GM18519 (cell line): ENCODE measurements around the gene FAM120B.
A peak's percentile ranks its signal among the peaks of the same experiment; 100 is the strongest.

Experiments
- ATAC-seq: cut with Tn5 transposase; IDR thresholded peaks from one replicate; pipeline ENCODE4 v1.9.1; 2021; ENCODE audit warnings: mild to moderate bottlenecking, moderate library complexity; ENCODE audit not compliant: unreplicated experiment, low FRiP score

FAM120B gene

DNA sequence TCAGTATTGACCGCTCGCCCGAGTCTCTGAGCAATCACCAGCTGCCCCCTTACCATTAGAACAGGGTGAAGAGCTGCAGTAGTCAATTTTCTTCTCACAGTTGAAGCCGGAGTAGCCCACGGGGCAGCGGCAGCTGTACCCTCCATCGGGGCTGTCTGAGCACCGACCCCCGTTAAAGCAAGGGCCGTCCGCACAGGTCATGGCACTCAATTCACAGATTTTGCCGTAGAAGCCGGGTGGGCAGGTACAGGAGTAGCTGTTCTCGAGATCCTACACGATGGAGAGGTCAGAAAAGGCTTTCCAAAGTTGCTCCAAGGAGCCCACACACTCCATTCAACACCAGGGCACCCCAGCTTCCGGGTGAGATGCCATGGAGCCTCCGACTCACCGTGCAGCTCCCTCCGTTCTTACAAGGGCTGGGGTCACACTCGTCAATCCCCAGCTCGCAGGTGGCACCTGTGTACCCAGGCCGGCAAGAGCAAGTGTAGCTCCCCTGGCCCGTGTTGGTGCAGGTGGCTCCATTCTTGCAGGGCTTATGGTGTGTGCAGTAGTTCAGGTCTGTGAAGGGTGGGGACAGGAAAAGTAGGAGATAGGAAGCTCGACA is 21.6 kb upstream of the FAM120B start:
- ATAC-seq = no peak

DNA sequence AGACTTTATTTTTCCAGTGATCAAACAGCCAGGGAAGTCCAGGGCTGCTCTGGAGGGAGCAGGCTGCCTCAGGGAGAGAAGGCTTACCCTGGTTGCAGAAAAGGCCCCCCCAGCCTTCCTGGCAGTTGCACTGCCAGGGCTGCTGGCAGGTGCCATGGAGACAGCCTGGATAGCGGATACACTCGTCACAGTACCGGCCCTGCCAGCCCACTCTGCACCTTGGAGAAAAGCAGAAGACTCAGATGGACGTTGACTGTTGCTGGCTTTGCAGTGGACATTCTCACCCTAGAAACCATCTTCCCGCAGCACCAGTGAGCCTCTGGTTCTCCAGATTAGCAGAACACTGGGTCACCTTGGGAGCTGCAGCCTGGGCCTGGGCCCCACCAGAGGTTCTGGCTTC is 21.1 kb upstream of the FAM120B start:
- no peak for ATAC-seq

DNA sequence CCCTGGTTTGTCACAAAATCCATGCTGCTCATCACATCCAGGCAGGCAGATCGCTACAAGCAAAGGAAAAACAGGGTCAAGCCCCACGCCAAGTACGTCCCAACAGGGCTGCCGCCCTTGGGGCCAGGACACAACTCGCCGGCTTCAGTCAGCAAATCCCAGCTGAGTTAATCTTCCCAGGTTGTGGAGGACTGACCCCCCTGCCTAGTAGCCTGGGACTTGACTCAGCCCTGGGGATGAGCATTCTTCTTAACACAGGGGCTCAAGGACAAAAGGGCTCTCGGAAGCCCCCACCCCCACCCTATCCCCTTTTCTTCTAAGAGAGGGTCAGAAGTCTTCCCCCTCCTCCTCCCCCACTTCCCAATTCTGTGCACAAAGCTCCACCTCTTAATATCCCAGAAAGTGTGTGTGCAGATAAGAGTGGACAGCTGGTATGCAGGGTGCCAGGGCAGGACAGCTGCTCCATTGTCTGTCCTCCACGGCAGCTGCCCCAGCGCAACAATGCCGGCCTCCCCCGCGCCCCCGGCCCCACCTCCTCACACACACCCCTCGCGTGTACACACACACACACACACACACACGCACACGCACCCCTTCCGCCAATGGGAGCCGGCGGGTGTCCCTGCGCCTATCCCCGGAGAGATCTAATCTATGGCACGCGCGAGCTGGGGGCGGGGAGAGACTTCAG is 20.2 kb upstream of the FAM120B start:
- no peak for ATAC-seq

GRCh38 chr6:170286934-170287265 is 19.7 kb upstream of the FAM120B start:
- no peak for ATAC-seq

GRCh38 chr6:170287371-170287876 is 19.1 kb upstream of the FAM120B start:
- ATAC-seq = no peak

DNA sequence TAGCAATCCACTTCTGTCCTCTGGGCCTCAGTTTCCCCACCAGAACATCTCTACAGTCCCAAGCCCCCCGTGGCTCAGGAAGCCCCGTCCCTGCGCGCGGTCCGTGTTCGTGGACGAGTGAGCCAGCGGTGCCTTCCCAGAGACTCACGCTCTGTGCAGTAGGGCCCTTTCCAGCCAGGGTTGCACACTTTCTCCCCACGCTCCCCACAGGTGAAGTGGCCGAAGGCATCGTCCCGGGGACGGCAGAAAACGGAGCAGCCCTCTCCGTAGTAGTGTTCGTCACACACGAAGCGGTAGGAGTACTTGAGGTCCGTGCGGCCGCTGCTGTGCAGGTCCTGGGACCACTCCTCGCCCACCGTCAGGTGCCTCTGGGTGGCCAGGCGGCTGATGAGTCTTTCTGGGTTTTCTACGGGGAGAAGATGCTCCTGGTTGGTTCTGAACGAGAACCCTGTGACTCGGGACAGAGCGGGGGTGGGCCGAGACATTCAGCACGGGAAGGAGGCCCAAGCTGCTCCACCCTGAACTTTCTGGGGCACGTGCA is 18.4 kb upstream of the FAM120B start:
- no peak for ATAC-seq

DNA sequence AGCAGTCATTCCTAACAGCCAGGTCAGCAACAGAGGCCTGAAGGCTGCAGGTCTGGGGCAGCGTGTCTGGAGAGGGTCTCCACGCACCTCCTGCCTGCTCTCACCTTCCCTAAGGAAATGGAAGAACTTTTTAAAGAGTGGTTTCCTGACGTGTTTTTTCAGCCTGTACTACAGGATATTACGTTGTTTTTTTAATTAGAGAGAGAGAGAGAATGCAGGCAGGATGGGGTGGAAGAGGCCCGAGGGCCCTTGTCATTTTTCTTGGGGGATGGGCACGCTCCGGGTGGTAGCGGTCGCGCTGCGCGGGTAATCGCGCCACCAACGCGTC is 17.7 kb upstream of the FAM120B start:
- ATAC-seq = no peak

GRCh38 chr6:170289180-170289931 is 17.2 kb upstream of the FAM120B start:
- no peak for ATAC-seq

DNA sequence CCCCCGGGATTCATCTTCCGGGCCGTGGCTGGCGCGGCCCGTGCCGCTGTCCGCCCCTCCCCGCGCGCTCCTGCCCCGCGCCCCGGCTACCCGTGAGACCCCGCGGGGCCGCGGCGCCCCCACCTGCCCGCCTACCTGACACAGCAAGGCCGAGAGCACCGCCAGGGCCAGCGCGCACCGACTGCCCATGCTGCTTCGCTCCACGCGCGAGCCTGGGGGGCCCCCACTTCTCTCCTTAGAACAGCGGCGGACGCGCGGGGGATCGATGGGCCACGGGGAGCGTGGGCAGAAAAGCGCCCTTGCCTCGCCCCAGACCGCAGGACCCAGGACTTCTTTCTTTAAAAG is 16.6 kb upstream of the FAM120B start:
- ATAC-seq = no peak

DNA sequence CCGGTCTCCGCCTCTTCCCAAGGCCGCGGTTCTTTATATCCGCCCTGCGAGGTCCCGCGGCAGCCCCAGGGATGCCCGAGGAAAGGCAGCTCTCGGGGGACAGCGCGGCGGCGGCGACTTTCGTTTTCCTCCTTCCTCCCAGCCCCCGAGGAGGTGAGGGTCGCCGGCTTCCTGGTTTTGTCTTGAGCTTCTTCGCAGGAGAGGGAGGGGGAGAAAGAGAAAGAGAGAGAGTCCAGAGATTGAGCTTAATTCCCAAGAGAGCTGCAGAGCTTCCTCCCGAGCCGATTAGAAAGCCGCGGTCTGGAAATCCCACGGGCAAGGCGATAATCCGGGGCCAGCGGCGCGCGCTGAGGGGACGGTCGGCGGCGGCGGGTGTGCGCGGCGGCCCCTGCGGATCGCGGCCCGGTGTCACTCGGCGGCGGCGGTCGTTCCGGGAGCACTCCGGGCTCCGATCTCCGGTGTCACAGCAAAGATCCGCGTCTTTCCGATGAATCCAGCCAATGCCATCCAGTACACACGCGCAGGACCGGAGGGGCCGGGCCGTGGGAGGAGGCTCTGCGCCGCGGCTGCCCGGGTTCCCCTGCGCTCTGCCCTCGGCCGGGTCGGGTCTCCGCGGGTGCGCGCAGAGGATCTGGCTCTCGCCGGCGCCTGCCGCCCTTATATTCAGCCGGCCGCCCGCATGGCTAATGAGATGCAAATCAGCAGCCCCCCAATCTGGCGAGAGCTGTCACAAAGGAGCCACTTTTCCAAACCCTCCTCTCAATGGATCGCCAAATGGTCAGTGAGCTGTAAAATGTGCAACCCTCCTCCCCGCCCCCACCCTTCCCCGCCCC is 16.0 kb upstream of the FAM120B start, which contains the start of gene DLL1:
Gene DLL1, minus strand, starts transcription at position 783 of the 833 bp plus-strand sequence. CDS start 939 bp downstream, outside the sequence.
- ATAC-seq = no peak

GRCh38 chr6:170291271-170292110 is 15.1 kb upstream of the FAM120B start:
- ATAC-seq = no peak

GRCh38 chr6:170292111-170292406 is 14.5 kb upstream of the FAM120B start:
- no peak for ATAC-seq

DNA sequence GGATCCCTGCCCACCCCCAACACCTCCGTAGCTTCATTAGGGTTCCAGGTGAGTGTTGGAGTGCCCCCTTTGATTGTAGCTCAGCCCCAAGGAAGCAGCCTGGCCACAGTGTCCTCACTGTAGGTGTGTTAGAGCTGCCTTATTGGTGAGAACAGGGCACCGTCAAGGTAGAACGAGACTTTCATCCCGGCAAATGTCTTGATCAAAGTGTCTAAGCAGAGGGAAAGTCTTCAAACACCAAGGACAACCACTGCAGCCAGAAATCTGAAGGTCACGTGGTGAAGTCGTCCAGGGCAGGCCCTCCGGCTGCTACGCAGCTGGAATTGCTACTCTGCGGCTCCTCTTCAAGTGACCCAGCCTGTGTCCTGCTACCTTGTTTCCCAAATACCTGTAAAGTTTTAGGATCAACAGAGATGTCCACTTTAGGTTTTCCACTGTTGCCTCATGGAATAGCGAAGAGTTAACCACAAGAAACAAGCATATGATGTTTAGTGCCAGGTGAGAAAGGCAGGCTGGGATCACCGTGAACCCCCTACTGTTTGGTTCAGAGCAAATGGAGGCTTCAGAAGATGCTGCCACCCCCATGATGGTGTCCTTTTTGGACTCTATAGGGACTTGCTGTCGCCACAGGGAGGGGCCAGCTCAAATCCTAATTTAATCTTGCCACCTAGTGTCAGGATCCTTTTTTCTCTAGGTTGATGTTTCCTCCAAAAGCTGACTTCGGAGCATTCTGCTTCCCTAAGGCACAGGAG is 14.0 kb upstream of the FAM120B start:
- ATAC-seq = no peak

GRCh38 chr6:170293341-170294231 is 13.0 kb upstream of the FAM120B start:
- no peak for ATAC-seq

- no peak for ATAC-seq
Observed at GRCh38 chr6:170294298-170294730, 12.2 kb upstream of the FAM120B start.

- no peak for ATAC-seq
Observed at GRCh38 chr6:170294813-170295509, 11.6 kb upstream of the FAM120B start.

- ATAC-seq = peak; percentile 34
Observed at GRCh38 chr6:170295510-170296422, 10.8 kb upstream of the FAM120B start.
